Tibial nerve (tissue), 4 donors: ENCODE data around the gene FAM110D.

ENCODE experiments used
- EP300 ChIP-seq, 2 donors: sonication (generic); formaldehyde crosslinking; IDR thresholded peaks; one replicate each; pipeline ENCODE4 v1.6.1; 2017; ENCODE audit warnings: antibody characterized with exemption in 2 of 2, mild to moderate bottlenecking in 1 of 2
- POLR2A ChIP-seq, 2 donors: fragments of 450-650 bp; IDR thresholded peaks; one replicate each; pipeline ENCODE4 v1.6.1; 2017; ENCODE audit warnings: antibody characterized with exemption in 2 of 2, mild to moderate bottlenecking in 2 of 2, moderate library complexity in 2 of 2
- TF ChIP-seq, protein P1 (sequence below), 5 experiments: fragments of 200-600 bp in 3 of 5; fragments of 450-650 bp in 2 of 5; sonication (generic) in 3 of 5; IDR thresholded peaks; one replicate each; pipeline ENCODE4 v1.5.1; 2016 to 2019; ENCODE audit warnings: antibody characterized with exemption in 5 of 5, mild to moderate bottlenecking in 3 of 5, moderate library complexity in 2 of 5

DNA sequence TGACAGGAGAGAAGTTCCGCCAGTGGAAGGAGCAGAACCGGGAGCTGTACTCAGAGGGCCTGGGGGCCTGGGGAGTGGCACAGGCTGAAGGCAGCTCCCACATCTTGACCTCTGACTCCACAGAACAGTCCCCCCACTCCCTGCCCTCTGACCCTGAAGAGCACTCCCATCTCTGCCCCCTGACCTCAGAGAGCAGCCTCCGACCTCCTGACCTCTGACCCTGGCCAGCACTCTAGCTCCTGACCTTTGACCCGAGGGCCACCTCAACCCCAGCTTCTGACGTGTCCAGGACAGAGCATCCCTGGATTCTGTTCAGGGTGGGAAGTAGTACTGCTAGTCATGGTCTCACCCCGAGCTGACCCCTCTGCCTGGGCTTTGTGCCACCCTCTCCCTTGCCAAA is 30.5 kb downstream of the FAM110D start:
- TF ChIP-seq, protein P1, sequence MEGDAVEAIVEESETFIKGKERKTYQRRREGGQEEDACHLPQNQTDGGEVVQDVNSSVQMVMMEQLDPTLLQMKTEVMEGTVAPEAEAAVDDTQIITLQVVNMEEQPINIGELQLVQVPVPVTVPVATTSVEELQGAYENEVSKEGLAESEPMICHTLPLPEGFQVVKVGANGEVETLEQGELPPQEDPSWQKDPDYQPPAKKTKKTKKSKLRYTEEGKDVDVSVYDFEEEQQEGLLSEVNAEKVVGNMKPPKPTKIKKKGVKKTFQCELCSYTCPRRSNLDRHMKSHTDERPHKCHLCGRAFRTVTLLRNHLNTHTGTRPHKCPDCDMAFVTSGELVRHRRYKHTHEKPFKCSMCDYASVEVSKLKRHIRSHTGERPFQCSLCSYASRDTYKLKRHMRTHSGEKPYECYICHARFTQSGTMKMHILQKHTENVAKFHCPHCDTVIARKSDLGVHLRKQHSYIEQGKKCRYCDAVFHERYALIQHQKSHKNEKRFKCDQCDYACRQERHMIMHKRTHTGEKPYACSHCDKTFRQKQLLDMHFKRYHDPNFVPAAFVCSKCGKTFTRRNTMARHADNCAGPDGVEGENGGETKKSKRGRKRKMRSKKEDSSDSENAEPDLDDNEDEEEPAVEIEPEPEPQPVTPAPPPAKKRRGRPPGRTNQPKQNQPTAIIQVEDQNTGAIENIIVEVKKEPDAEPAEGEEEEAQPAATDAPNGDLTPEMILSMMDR (IDR thresholded peaks at IDR 0.05): no peak
- no peak for TF ChIP-seq POLR2A (IDR thresholded peaks at IDR 0.05)
- no peak for TF ChIP-seq EP300 (IDR thresholded peaks at IDR 0.05)
